AG09309 (cell line): ENCODE measurements around the gene ZC3H7A.

Source experiments
- DNase-seq: peaks from one replicate; pipeline ENCODE4 v3.0.0-alpha.2; 2010; ENCODE audit warnings: low read depth
- H3K4me3 ChIP-seq: 2 replicates; pipeline ENCODE4 v1.5.1; 2011; ENCODE audit warnings: mild to moderate bottlenecking, low read depth, low read length, moderate library complexity; ENCODE audit not compliant: control insufficient read depth
- CTCF ChIP-seq: IDR thresholded peaks from 2 replicates; pipeline ENCODE4 v1.5.1; 2011; ENCODE audit warnings: mild to moderate bottlenecking, low read depth, low read length, inconsistent platforms; ENCODE audit not compliant: insufficient read depth, control insufficient read depth; ENCODE audit errors: missing control alignments

The ZC3H7A gene

GRCh38 chr16:11783319-11784037 lies 13.6 kb downstream of the ZC3H7A start:
- no peak for TF ChIP-seq CTCF
- H3K4me3 ChIP-seq, result peak overlapping the region; percentile 16
- no peak for DNase-seq

GRCh38 chr16:11781773-11782172 lies 15.3 kb downstream of the ZC3H7A start:
- DNase-seq, result no peak
- TF ChIP-seq CTCF, result no peak
- no peak overlapping the region for H3K4me3 ChIP-seq

- TF ChIP-seq CTCF, result no peak
- DNase-seq, result no peak
- no peak overlapping the region for H3K4me3 ChIP-seq
Observed at GRCh38 chr16:11780991-11781680, 15.9 kb downstream of the ZC3H7A start.

GRCh38 chr16:11779074-11779473 lies 18.0 kb downstream of the ZC3H7A start:
- H3K4me3 ChIP-seq, result no peak overlapping the region
- TF ChIP-seq CTCF, result no peak

GRCh38 chr16:11774065-11774626 lies 22.9 kb downstream of the ZC3H7A start:
- DNase-seq, result no peak
- H3K4me3 ChIP-seq, result no peak overlapping the region
- no peak for TF ChIP-seq CTCF

More at GRCh38 chr16:11779074-11779473, 18.0 kb downstream of the ZC3H7A start:
- no peak for DNase-seq

GRCh38 chr16:11768849-11769248 lies 28.2 kb downstream of the ZC3H7A start:
- no peak for DNase-seq
- H3K4me3 ChIP-seq, result no peak overlapping the region
- TF ChIP-seq CTCF, result no peak
